HG02623 (cell line): ENCODE measurements around the gene KIRREL1.

Source experiments
- ATAC-seq: cut with Tn5 transposase; IDR thresholded peaks from one replicate; pipeline ENCODE4 v1.9.1; 2021; ENCODE audit warnings: moderate library complexity; ENCODE audit not compliant: unreplicated experiment

Gene KIRREL1

GRCh38 chr1:158102881-158103674, 109.6 kb downstream of the KIRREL1 start:
- ATAC-seq, result no peak

DNA sequence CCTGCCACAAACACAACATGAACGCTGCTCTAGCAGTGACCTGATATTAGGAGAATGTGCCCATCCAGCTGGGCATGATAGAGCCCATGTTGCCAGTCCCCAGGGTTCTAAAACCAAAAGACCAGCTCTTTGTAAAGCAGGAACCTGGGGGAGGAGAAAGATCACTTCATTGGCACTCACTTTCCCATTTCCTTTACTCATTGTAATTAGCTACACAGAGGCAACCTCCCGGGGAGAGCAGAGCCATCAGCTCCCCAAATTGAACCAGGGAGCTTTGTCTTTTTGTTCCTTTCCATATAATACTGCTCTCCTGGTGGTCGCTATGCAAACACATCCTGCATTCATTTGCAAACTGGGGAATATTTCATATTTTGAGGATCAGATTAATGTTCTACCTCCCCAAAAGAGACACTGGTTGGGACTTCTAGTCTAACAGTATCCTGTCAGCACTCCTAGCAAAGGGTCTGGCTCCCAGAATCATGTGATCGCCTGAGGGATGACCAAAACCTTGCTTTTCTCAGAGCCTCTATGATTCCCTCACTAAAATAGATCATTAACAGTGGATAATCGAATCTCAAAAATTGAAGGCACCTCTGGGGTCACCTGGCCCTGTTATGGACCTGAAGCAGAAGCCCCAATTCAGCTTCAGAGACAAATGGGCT, 110.5 kb downstream of the KIRREL1 start:
- no peak for ATAC-seq

DNA sequence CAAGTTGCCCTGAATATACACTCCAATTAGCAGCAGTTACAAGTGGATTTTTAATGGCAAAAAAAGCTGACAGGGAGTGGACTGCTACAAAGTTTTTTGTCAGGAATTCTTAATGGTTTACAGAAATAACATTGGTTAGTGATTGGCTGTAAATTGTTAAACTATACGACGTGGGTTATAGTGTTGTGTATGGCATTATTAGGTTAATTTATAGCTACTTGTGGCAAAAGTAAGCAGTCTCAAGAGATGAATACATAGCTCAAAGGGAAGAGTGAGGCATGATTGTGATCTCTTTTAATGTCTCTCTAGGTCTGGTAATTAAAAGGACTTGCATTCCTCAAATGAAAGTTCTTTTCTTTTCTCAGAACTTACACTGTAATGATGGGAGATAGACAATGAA, 111.4 kb downstream of the KIRREL1 start:
- no peak for ATAC-seq

DNA sequence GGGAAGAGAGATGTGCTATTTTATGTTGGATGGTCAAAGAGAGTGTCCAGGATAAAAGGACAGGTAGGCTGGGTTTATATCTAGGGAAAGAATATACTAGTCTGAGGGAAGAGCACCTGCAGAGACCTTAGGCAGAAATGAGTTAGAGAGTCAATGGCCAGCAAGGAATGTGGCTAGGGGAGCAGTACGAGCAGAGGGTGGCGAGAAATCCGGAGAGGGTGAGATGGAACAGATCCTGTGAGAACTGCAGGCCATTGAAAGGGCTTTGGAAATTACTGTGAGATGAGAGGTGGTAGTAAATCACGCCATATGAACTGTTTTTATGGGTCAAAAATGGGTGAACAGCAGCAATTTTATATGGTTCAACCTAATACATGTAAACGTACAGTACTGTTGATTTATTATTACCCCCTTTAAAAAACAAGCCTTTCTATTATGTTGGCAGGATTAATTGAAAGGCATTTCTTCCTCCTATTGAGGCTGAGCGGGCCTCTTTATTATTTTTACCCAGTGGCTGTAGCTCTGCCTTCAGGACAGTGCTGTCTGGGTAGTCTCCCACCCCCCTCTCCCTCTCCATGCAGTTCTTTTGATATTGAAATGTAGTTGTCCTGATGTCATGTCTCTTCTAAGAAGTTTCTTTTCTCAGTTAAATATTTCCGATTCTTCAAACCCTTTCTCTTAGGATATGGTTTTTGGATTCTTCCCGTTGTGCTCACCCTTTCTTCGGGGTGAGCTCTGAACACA, 112.1 kb downstream of the KIRREL1 start:
- no peak for ATAC-seq

GRCh38 chr1:158107916-158108315, 114.5 kb downstream of the KIRREL1 start:
- no peak for ATAC-seq

DNA sequence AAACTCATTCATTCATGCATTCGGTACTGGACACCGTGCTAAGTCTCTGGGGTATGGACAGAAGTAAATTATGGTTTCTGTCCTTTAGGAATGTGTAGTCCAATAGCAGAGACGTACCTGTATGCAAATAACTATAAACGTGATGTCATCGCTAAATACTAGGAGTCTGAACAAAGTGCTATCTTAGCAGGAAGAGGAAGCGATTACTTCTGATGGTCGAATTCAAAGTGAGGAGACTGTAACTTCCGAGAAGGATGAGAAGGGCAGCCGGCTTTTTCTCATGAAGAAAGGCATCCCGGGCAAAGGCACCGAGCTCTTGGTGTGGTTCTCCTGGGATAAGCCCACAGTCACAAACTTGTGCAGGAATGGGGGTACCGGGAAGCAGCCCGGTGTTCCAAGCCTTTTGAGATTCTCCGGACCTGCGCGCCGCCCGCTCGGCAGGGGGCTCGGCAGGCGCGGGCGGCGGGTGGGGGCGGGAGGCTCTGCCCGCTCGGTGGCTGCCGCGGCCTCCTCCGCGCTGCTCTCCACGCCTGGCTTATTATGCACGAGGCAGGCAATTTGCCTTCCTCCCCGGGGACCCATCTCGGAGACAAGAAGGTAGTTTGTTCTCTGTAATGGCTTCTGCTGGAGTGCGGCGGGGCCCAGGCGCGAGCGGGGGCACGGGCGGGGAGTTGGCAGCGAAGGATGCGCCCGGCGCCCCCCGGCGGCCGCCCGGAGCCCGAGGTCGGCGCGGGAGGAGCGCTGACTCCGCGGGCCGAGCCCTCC, 119.7 kb downstream of the KIRREL1 start:
- ATAC-seq, result no peak

DNA sequence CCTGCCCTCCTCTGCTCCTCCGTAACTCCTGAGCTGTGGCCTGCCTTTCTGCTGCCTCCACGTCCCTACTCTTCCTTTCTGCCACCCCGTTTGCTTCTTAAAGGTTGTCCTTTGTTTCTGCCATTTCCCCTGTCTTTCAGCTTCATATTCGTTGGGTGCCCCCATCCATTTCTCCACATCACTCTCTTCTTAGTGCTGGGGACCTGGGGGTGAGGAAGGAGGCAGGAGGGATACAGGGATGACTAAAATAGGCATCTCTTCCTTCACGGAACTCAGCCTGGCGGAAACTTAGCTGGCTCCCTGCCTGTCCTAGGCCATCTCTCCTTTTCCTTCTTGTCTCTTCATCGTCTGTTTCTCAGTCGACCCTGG, 120.3 kb downstream of the KIRREL1 start:
- no peak for ATAC-seq

- peak; percentile 89 for ATAC-seq
Measured at GRCh38 chr1:158115126-158115525, 121.7 kb downstream of the KIRREL1 start.

- ATAC-seq, result no peak
Measured at GRCh38 chr1:158116311-158117167, 123.1 kb downstream of the KIRREL1 start.

GRCh38 chr1:158117854-158118704, 124.6 kb downstream of the KIRREL1 start:
- no peak for ATAC-seq

DNA sequence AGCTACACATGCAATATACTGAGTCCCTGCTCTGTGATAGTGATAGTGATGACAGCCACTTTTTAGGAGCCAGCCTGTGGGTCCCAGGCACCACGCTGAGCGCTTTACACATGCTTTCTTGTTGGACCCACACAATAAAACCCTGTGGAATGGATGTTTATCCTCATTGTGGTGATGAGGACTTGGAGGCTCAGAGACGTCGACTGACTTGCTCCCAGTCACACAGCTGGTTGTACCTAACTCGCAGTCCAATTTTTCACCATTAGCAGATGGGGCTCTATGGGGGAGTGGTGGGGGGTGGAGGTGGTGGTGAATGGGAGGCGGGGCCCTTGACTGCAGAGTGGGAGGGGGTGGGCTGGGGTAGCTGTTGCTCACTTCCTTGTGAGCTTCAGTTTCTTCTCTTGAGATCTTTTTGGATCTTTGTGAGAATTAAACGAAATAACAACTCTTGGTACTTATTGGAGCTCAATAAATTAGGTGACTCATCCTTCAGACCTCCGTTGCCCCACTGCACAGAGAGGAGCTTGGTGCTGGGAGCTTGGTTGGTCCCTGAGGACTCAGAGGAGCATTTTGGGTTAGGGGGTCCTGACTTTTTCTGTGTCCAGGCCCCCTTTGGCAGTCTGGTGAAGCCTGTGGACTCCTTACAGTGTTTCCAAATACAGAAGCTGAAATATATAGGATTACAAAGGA, 125.4 kb downstream of the KIRREL1 start:
- ATAC-seq, result no peak

GRCh38 chr1:158119976-158120653, 126.7 kb downstream of the KIRREL1 start:
- no peak for ATAC-seq

GRCh38 chr1:158121604-158122254, 128.3 kb downstream of the KIRREL1 start:
- no peak for ATAC-seq

DNA sequence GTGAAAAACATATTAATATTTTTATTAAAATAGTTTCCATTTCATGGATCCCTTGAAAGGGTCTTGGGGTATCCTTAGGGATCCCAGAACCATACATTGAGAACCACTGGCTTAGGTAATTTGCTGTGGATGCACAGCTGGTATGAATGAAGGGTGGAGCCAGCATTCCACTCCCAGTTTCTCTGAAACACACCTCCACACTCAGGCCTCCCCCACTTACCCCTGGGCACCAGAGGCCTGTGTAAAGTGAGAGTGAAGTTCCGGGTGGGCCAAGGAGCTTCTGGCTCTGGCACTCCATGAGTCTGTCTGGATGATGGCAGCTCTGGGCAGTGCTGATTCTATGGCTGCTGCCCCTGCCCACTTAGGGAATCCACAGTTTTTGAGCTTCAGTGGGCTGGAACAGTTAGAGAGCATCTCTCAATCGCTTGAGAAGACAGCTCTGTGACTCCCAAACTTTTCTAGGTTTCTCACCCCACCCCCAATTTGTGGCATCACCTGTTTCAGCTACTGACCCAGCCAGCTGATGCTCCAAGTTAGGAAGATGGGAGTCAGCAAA, 129.5 kb downstream of the KIRREL1 start:
- ATAC-seq, result no peak

GRCh38 chr1:158124034-158124433, 130.6 kb downstream of the KIRREL1 start:
- no peak for ATAC-seq

- ATAC-seq, result no peak
Measured at GRCh38 chr1:158124999-158125398, 131.6 kb downstream of the KIRREL1 start.

- ATAC-seq, result peak; percentile 69
Measured at GRCh38 chr1:158126425-158126824, 133.0 kb downstream of the KIRREL1 start.
